Calu3 (cell line): ENCODE data around the gene AGXT2. TPM values are rescaled to one million over a fixed set of nuclear protein-coding genes. Genes with fewer than 3 reads are reported as not detected.

Source experiments
- Bru-seq: library from RNA; stranded (reverse); fragments of 400-500 nt; gene quantifications from one replicate; lab custom pipeline; 2021; lab: Mats Ljungman, UMichigan
- BruChase-seq, 2 experiments: library from RNA; stranded (reverse); fragments of 400-500 nt; gene quantifications; one replicate each; lab custom pipeline; 2021; lab: Mats Ljungman, UMichigan
- BruUV-seq: library from RNA; stranded (reverse); fragments of 400-500 nt; replicated peaks from 2 replicates; lab custom pipeline; 2021; lab: Mats Ljungman, UMichigan
- CTCF ChIA-PET: fragments of 300-600 bp; sonication (Branson Sonifier 250); formaldehyde crosslinking; loops from one replicate; lab custom pipeline; 2022; ENCODE audit warnings: antibody characterized with exemption; lab: Charles Lee
- DNase-seq: peaks from one replicate; pipeline ENCODE4 v3.0.0; 2022
- H3K27ac Mint-ChIP-seq: one replicate; pipeline ENCODE4 v1.8.0; 2022; ENCODE audit warnings: mixed read lengths; ENCODE audit not compliant: unreplicated experiment
- H3K27me3 Mint-ChIP-seq: one replicate; pipeline ENCODE4 v1.8.0; 2022; ENCODE audit warnings: mixed read lengths; ENCODE audit not compliant: unreplicated experiment
- H3K36me3 Mint-ChIP-seq: one replicate; pipeline ENCODE4 v1.8.0; 2022; ENCODE audit warnings: mild to moderate bottlenecking, moderate library complexity, mixed read lengths; ENCODE audit not compliant: insufficient read depth, unreplicated experiment
- H3K4me1 Mint-ChIP-seq: one replicate; pipeline ENCODE4 v1.8.0; 2022; ENCODE audit warnings: mild to moderate bottlenecking, low read depth, mixed read lengths; ENCODE audit not compliant: unreplicated experiment
- H3K4me3 Mint-ChIP-seq: one replicate; pipeline ENCODE4 v1.8.0; 2022; ENCODE audit warnings: mild to moderate bottlenecking, low read depth, moderate library complexity, mixed read lengths; ENCODE audit not compliant: unreplicated experiment
- H3K9me3 Mint-ChIP-seq: one replicate; pipeline ENCODE4 v1.8.0; 2022; ENCODE audit warnings: low read depth, mixed read lengths; ENCODE audit not compliant: unreplicated experiment
- intact Hi-C: fragments of 100-400 bp; cut with micrococcal nuclease; formaldehyde crosslinking; loops from one replicate; pipeline ENCODE4 v1.10.0; 2022; ENCODE audit not compliant: unreplicated experiment
- long read RNA-seq: library from polyadenylated mRNA; stranded (forward); transcript quantifications from one replicate; pipeline ENCODE4 v2.0.0, GENCODE V29; 2022
- total RNA-seq: library from RNA; stranded (reverse); gene quantifications from 2 replicates; pipeline ENCODE4 v1.2.3, GENCODE V29; 2022
- TF ChIP-seq, protein P1 (sequence below): fragments of 200-600 bp; IDR thresholded peaks from one replicate; pipeline ENCODE4 v1.8.0; 2022; ENCODE audit warnings: antibody characterized with exemption; ENCODE audit not compliant: unreplicated experiment

The AGXT2 gene, protein sequence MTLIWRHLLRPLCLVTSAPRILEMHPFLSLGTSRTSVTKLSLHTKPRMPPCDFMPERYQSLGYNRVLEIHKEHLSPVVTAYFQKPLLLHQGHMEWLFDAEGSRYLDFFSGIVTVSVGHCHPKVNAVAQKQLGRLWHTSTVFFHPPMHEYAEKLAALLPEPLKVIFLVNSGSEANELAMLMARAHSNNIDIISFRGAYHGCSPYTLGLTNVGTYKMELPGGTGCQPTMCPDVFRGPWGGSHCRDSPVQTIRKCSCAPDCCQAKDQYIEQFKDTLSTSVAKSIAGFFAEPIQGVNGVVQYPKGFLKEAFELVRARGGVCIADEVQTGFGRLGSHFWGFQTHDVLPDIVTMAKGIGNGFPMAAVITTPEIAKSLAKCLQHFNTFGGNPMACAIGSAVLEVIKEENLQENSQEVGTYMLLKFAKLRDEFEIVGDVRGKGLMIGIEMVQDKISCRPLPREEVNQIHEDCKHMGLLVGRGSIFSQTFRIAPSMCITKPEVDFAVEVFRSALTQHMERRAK
- total RNA-seq (not detected in 2 replicates), Bru-seq, nascent RNA (percentile 4 among the genes with signal in this experiment), BruChase-seq, experiment 1, labeled RNA remaining after a 6-hour chase (percentile 2 among the genes with signal in this experiment), BruChase-seq, experiment 2, labeled RNA remaining after a 2-hour chase (not detected)
- long read RNA-seq, result 0 reads

DNA sequence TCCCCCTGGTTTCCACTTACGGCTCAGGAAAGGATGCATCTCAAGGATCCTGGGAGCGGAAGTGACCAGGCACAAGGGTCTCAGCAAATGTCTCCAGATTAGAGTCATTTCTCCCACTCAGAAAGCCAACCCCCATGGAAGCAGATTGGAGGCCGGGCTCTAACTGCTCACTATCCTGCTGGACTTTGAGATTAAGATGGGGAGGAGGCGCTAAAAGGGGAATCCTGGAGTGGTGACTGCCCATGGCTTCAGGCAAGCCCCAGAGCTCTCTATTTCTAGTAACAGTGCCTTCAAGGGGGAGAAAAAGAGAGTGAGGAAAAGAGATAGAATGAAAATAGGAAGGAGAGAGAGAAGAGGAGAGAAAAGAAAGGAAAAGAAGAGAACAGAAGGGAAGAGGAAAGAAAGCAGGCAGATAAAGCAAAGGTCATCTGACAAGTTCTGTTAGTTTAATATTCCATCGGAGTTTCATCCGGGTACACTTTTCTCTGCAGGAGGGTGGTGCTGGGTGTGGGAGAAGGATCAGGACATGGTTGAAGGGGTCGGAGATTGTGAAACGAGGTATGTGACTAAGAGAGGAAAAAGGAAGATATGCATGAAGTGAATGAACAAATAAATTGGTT is at the start of gene AGXT2:
Gene AGXT2 (minus strand): TSS at position 165 of the 620 bp plus-strand sequence. CDS start 57 bp downstream, at position 108.
- CTCF ChIA-PET, result no interaction called here
- Mint-ChIP-seq H3K4me3 (no peak within 1 kb of the TSS), H3K27ac (no peak within 1 kb of the TSS), H3K27me3 (peaks cover 15% of the 10 kb centered on the region), H3K36me3 (no peaks in the 10 kb centered on the region), H3K9me3 (no peaks in the 10 kb centered on the region), H3K4me1 (no peaks in the 10 kb centered on the region)
- intact Hi-C loops, result no loop called here
- no peak for DNase-seq
- no TSS peak for BruUV-seq
- TF ChIP-seq, protein P1, sequence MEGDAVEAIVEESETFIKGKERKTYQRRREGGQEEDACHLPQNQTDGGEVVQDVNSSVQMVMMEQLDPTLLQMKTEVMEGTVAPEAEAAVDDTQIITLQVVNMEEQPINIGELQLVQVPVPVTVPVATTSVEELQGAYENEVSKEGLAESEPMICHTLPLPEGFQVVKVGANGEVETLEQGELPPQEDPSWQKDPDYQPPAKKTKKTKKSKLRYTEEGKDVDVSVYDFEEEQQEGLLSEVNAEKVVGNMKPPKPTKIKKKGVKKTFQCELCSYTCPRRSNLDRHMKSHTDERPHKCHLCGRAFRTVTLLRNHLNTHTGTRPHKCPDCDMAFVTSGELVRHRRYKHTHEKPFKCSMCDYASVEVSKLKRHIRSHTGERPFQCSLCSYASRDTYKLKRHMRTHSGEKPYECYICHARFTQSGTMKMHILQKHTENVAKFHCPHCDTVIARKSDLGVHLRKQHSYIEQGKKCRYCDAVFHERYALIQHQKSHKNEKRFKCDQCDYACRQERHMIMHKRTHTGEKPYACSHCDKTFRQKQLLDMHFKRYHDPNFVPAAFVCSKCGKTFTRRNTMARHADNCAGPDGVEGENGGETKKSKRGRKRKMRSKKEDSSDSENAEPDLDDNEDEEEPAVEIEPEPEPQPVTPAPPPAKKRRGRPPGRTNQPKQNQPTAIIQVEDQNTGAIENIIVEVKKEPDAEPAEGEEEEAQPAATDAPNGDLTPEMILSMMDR, result no peak

DNA sequence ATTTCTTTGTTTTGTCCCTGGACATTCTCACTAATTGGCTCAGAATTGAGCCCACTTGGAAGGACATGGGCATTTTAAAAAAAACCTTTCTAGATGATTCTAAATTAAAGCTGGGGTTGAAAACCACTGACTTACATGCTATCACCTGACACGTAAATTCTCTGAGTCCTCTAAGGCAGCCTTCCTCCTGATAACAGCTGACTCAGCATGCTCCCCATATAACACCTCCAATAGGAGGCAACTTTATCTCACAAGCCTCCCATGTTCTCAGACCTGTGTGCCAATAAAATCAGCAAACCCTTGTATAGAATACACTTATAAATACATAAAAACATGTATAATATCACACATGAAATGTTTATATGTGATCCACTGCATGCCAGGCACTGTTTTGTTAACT is 49.2 kb upstream of the AGXT2 start:
- Mint-ChIP-seq H3K36me3 (no peaks in the 10 kb centered on the region), H3K4me1 (no peaks in the 10 kb centered on the region), H3K27me3 (no peaks in the 10 kb centered on the region), H3K4me3 (no peak overlapping the region), H3K9me3 (peaks cover 2% of the 10 kb centered on the region), H3K27ac (no peak overlapping the region)
- DNase-seq, result no peak
- intact Hi-C loops, result no loop called here
- TF ChIP-seq, protein P1, result no peak
- CTCF ChIA-PET, result no interaction called here
- BruUV-seq, result no TSS peak

DNA sequence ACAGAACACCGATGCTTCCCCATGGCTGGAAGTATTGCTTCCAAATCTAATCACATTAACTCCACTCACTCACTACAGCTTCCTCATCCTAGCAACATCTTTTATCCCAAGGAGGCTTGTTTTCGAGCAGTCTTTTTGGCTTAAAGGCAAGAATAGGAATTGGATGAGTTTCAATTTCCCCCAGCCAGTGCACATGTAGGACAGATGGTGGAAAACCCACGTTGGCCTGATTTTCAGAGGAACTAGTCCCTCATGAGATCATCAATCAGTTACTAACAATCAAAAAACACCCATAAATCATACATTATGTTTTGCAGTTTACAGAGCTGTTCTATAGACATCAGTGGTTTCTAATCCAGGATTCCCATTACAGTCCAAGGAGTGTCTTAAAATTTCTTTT is 48.5 kb upstream of the AGXT2 start:
- peaks cover 2% of the 10 kb centered on the region for H3K9me3 Mint-ChIP-seq
- BruUV-seq, result no TSS peak
- TF ChIP-seq, protein P1, result no peak
- CTCF ChIA-PET, result no interaction called here
- no peaks in the 10 kb centered on the region for H3K27me3 Mint-ChIP-seq
- H3K4me1 Mint-ChIP-seq, result no peaks in the 10 kb centered on the region
- intact Hi-C loops, result no loop called here
- no peaks in the 10 kb centered on the region for H3K36me3 Mint-ChIP-seq
- DNase-seq, result no peak
- H3K27ac Mint-ChIP-seq, result no peak overlapping the region
- H3K4me3 Mint-ChIP-seq, result no peak overlapping the region

- H3K4me1 Mint-ChIP-seq, result no peaks in the 10 kb centered on the region
- CTCF ChIA-PET, result no interaction called here
- BruUV-seq, result no TSS peak
- H3K4me3 Mint-ChIP-seq, result no peak overlapping the region
- no peak overlapping the region for H3K27ac Mint-ChIP-seq
- TF ChIP-seq, protein P1, result no peak
- intact Hi-C loops, result no loop called here
- H3K9me3 Mint-ChIP-seq, result peaks cover 2% of the 10 kb centered on the region
- no peaks in the 10 kb centered on the region for H3K36me3 Mint-ChIP-seq
- H3K27me3 Mint-ChIP-seq, result no peaks in the 10 kb centered on the region
- no peak for DNase-seq
Observed at GRCh38 chr5:35095366-35095765, 47.6 kb upstream of the AGXT2 start.
